GM18517 (cell line): ENCODE measurements around the gene CDKN1C.

Source experiments
- ATAC-seq: cut with Tn5 transposase; IDR thresholded peaks from one replicate; pipeline ENCODE4 v1.9.1; 2021; ENCODE audit warnings: mild to moderate bottlenecking, moderate library complexity; ENCODE audit not compliant: unreplicated experiment

CDKN1C gene

DNA sequence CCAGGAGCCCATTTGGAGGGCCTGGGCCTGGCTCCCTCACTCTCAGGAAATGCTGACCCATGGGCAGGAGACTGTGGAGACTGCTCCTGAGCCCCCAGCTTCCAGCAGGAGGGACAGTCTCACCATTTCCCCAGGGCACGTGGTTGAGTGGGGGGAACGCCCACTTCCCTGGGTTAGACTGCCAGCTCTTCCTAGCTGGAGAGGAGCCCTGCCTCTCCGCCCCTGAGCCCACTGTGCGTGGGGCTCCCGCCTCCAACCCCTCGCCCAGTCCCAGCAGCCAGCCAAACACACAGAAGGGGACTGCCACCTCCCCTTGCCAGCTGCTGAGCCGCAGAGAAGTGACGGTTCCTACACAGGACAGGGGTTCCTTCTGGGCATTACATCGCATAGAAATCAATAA is 37.1 kb downstream of the CDKN1C start:
- ATAC-seq, result no peak

DNA sequence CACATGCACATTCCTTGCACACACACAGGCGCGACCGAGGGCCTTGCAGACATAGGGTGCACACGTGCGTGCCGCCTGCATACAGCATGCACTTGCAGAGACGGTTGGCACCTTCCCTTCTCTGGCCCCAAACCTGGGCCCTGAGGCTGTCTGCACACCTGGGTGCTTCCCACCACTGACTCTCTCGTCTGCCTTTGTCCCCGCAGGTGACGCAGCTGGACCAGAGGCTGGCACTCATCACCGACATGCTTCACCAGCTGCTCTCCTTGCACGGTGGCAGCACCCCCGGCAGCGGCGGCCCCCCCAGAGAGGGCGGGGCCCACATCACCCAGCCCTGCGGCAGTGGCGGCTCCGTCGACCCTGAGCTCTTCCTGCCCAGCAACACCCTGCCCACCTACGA is 38.0 kb downstream of the CDKN1C start:
- no peak for ATAC-seq

DNA sequence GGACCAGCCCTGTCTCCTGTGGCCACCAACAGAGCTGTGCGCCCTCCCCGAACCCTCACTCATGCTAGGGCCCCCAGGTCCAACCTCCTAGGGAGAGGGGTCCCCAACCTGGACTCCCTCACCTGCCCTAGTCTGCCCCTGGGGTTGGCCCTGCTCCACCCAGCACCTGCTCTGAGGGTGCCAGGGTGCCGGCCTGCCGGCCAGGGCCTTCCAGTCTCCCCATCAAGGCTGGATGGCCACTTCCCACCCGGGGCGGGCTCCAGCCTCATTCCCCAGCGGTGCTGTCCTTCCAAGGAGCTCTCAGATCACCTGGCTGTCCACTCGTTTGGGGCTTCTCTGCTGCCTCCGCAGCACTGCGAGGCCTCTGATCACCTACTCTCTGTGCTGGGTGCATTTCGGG is 39.1 kb downstream of the CDKN1C start:
- no peak for ATAC-seq

DNA sequence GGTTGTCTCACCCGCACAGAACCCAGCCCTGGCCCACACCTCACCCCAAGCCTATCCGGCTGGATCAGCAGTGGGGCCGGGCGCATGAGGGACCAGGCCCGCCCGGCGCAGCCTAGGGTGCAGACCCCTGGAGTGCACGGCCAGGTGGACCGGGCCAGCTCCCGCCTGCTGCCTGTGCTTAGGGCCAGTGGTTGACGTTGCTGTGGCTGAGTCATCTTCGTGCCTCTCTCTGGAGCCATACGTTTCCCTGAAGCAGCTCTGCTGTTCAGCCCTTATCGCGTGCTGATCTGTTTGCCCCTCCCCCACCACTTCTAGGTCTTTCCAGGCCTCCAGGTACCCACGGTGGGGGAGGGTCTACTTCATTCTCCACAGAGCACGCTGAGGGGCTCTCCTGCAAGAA is 39.5 kb downstream of the CDKN1C start:
- ATAC-seq, result no peak

DNA sequence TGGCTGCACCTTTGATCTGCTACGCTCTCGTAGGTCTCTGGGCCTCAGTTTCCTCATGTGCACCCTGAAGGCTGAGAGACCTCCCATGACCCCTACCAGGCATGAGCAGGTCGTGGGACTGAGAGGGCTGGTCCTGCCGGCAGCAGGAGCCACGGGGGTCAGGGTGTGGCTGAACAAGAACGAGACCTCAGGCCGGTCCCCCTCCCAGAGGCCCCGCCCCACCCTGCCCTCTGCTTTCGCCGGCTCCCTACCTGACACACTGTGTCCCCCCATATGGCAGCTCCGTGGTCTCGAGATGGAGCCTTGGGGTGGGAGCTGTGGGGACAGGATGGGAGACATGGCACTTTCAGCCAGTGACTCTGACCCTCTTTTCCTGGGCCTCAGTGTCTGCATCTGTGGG is 40.6 kb downstream of the CDKN1C start:
- ATAC-seq, result no peak

DNA sequence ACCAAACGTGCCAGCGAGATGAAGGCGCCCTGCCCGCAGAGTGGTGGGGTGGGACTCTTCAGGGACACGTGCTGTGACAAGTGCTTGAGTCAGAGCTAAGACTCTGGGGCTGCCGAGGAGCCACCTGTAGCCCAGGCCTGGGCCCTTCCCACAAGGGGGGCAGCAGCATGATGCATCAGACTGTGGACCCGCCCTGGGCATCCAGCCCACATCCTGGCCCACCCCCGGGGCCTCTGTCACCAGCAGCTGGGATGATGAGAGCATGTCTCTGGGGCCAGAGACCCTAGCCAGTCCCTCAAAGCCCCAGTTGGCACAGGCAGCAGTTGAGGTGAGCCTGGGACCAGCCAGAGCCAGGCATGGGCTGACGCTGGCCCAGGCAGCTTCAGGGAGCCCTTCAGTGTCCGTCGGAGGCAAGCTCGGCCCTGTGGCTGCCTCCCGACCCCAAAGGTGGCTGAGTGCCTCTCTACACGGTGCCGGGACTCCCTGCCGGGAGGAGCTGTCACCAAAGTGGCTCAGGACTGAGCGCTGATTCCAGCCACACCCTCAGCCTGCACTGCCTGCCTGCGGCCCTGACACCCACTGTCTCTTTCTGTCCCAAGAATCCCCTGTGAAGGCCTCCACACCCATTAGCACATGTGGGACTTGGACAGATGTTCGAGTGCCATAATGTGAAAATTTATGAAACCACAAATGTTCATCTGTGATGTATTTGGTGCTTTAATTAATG is 41.3 kb downstream of the CDKN1C start:
- no peak for ATAC-seq

DNA sequence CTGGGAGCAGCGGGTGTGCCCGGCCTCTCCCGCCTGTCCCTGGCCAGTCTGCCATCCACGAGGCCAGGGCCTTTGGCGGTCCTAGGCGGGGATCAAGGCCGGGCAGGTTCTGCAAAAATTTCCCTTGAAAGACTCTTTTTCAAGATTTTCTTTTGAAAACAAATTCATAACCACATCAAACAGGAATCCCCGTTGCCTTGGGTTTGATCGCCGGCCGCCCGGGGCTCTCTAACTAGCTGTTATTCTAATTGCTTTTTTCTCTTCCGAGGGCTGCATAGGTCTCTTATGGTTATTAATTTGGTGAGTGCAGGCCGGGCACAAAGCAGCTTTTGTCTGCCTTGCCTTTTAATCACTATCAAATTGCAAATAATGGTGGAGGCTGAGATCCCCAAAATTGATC is 42.0 kb downstream of the CDKN1C start:
- ATAC-seq, result no peak

DNA sequence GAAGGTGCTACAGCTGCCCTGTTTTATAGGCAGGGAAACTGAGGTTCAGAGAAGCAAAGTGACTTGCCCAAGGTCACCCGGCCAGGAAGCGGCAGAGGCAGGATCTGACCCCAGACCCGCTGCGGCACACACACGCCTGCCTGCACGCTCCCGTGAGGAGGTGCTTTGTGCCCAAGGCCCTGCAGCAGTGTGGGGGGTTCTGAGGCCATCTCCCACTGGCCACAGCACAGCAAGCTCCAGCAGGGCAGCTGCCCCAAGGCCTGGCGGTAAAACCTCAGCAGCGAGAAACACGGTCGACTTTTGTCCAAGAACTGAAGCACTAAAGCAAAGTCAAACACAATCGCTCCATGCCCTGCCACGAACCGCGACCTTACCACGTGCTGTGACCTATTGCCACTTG is 42.7 kb downstream of the CDKN1C start:
- no peak for ATAC-seq

DNA sequence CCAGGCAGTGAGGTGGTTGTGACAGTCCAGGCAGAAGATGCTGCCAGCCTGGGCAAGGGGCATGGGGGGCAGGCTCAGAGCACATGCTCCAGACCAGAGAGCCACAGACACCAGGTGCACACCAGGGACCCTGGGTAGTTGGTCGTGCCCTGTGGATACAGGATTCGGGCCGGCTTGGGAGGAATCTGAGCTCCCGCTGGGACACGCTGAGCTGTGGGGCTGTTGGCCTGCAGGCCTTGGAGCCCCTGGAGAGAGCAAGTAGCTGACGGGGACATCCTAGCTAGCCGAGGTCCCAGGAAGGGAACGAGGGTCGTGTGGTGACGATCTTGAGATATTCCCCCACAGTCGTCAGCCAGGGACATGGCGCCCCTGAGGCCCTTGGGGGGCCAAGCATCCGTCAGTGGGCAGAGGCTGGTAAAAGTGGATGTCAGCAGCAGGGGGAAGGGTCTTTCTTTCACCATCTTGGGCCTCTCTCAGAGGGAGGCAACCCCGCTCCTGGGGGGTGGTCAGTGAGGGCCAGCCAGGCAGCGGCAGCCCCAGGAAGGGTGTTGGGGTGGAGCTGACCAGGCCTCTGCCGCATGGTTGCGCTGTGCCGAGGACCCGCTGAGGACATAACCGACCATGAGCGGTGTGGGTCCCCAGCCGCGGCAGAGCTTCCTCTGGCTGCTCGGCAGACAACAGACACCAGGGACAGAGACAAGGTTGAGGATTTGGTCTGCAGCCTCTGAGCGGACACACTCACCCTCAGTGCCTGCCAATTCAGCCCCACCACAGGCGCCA is 44.0 kb downstream of the CDKN1C start:
- ATAC-seq, result no peak

DNA sequence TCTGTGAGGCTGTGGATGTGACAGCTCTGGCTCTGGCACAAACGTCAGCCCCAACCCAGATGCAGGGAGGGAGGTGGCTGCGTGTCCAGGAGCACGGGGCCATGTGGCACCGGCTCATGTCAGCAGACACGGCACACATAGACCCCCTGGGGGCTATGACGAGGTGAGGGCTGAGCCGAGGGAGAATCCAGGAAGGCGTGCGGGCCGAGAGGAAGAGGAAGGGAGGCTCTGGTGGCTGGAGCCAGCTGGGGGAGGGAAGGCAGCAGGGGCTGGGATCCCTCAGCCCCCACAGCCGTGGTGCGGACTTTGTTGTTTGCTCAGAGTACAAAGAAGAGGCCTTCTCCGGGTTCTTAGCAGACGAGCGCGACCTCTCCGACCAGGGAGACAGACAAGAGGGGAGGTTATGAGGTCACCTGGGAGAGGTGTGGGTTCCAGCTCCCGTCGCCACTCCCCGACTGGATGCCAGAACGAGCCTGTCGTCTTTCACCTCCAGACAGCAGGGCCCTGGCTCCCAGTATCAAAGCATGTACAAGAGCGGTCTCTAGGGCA is 46.1 kb downstream of the CDKN1C start:
- ATAC-seq, result no peak

DNA sequence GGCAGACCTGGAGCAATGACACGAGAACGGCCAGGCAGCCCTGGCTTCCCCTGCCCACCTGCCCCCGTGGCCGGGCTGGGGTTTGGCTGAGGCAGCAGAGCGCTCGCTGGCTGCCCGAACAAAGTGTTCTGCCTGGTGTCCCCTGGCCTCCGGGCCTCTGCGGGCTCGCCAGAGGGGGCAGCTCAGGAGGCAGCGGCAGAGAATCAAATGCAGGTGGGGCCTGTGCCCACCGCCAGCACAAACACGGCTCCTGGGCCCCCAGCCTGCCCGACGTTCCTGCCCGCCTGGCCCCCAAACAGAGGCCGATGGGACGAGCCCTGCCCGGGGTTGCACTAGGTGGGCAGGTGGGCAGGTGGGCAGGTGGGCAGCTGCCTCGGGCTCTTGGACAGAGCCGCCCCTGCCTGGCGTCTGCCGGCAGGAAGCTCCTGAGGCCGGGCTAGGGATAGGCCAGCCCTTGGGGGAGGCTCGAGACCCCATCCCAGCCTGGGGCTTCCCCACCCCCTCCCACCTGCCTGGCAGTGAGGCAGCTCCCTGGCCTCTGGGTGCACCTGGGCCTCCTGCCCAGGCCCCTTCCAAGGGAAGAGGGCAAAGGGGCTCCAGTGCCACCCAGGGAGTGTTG is 46.8 kb downstream of the CDKN1C start:
- ATAC-seq, result no peak

DNA sequence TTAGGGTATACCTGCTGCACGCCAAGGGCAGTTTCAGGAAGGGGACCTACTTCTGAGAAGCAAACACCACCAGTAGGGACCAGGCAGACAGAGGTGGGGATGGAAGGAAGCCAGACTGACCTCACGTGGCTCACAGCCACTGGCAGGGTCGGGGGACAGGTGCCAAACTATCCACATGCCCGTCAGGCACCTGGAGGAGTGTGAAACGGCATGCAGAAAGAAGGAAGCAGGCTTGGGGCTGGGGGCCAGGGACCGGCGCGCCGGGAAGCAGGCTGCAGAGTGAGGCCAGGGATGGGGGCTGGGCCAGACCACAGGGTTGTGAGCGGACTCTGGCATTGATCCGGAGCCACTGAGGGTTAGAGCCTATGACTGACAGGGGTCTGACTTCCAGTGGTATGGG is 47.5 kb downstream of the CDKN1C start:
- ATAC-seq, result no peak

DNA sequence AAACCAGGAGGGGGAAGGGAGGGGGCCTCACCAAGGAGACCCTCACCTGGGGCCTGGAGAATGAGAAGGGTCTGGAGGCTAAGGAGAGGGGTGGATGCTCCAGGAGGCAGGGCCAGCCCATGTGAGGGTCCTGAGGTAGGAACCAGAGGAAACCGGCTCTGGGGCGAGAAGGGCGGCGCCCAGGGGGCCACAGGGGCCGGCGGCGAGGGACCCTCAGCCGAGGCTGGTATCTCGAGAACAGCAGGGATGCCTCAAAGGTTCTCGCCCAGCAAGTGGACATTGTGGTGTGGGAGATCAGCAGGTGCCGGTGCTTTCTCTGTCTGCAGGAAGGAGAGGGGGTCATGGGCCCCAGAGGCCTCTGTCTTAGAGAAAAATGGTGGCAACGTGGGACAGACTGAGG is 47.9 kb downstream of the CDKN1C start:
- no peak for ATAC-seq

DNA sequence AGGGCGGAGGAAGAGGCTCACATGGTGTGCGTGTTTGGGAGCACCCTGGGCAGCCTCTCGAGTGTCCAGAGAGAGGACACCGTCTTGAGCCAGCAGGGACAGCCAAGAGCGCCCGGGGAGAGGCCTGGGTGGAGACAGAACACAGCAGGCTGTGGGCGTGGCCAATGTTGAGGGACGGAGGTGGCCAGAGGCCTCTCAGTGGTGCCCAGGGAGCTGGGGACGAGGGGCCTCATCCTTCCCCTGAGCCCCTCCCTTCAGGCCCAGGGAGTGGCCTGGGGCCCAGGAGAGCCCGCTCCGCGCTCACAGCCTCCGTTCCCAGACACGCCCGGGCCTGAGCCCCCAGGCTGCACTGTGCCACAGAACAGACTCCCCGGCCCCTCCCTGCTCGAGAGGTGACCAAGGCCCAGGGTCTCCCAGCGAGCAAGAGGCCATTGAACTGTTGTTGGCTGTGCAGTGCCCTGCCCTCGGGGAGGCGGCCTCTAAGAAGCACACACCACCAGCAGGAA is 48.4 kb downstream of the CDKN1C start:
- no peak for ATAC-seq

DNA sequence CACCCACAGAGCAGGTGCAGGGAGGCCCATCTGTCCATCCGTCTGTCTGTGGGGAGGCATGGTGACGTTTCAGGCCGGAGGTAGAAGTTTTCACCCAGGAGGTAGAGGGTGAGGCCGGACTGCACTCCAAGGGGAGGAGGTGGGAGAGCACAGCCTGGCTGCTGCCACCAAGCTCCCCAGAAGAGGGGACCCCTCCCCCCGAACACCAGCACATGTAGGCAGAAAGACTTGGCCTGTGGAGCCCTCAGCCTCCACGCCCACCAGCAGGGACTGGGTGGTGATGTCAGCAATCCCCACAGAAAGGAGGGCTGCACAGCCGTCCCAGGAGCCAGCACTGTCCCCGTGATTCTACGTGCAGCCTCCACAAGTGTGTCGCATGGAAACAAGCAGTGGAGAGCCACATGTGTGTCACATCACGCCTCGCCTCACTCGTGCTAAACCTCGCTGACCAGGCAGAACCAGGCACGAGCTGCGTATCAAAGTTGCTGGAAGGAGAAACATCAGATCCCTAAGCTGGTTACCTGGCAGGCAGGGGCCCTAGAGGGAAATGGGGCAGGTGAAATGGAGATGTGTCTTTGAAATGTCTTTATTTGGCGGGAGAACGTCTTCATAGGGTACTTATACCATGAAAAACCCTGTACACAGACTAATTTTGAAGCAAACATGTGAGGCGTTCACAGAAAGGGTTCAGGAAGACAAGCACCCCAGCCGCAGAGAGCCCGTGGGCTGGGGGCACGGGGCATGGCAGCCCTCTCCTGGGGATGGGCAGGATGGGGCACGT is 49.1 kb downstream of the CDKN1C start:
- ATAC-seq, result no peak

DNA sequence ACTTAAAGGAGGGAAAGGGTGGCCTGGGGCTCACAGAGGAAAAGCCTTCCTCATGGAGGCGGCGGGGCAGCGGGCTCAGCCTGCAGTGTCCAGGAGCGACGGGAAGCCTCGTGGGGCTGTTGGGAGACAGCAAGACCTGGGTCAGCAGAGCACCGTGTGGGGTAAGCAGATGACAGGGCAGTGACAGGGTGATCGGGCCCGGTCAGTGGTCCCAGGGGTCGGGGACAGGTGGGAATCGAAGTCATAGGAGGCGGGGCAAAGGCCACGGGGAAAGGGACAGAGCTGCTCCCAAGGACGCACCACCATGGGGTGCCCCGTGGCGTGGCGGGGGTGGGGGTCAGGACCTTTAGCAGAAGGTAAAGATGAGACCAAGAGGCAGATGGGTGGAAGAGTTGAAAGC is 49.8 kb downstream of the CDKN1C start:
- ATAC-seq, result no peak

DNA sequence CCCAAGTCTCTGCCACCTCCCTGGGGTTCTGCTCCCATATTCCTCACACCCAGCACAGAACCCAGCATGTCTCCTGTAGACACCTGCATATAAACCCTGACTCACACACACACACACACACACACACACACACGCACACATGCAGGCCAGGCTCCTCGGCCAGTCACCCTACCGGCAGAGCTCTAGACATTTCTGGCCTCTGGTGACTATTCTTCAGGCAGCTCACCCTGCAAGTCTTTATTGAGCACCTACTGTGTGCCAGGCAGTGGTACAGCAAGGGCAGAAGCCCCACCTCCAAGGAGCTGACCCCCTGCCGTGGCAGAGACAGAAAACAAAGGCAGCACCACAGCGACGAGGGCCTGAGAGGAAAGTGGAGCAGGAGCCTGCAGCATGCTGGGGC is 50.3 kb downstream of the CDKN1C start:
- ATAC-seq, result no peak

DNA sequence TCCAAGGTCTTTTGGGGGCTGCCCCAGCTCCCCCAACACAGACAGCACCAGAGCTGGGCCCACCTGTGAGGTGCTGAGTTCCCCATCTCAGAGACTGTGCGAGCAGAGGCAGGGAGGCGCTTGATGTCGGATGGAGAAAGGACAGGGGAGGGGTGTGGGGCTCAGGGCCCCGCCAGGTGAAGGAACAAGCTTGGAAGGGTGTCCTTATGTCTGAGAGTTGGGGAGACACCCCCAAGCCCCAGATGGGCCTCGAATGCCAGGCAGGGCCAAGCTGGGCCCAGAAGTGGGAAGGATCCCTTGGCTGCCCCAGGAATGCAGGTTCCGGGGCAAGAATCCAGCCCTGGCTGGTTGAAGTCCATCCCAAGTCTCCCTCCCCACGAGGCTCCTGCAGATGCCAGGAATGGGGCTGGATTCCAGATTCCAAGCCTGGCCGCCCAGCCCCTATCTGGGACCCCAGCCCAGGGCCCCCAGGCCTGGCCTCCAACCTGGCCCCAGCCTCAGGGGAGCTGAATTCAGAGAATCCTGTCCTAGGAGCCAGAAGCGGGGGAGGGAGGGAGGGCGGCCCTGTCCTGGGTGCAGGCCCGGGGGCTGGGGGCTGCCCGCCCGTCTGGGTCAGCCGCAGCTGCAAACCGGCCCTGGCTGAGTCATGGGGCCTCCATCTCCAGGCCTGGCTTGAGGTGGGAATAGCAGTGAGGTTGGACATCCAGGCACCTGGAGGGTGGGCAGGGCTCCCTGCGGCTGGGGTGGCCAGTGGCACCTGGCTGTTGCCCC is 50.9 kb downstream of the CDKN1C start:
- no peak for ATAC-seq

DNA sequence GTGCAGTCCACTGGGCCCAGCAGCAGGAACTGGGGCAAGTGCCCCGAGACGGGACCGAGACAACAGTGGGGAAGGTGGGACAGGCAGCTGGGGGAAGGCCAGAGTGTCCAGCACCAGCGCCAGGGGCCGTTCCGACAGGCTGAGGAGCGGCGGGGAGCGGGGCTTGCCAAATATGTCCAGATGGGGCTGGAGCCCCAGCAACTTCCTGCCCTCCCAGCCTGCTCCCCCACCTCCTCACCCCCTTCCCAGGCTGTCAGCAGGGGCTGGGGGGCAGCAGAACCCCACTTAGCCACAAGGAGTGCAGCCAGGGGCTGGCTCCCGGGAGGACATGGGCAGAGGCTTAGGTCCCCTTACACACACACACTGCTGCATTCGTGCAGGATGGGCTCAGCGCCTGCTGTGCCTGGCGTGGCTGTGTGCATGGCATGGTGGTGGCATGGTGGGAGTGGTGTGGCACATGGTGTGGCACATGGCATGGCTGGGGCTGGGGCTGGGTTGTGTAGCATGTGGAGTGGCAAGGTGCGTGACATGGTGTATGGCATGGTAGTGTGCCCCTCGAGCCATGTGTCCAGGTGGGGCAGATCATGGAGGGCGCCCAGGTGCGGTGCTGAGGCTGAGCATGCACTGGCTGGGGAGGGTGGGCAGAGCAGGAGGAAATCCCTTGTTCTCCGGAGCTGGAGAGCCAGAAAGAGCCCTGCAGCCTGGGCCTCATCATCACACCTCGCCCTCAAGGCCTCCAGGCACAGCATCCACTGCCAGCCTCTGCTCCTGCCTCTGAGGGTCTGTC is 51.7 kb downstream of the CDKN1C start:
- ATAC-seq, result no peak
